Panc1 (cell line): Measurements from ENCODE around the gene MFAP5.

Experiments
- POLR2AphosphoS5 ChIP-seq: IDR thresholded peaks from 2 replicates; pipeline ENCODE4 v1.6.1; 2012; ENCODE audit warnings: mild to moderate bottlenecking, low read depth, low read length, moderate library complexity
- SIN3A ChIP-seq: IDR thresholded peaks from 2 replicates; pipeline ENCODE4 v1.6.1; 2012; ENCODE audit warnings: low read depth, mild to moderate bottlenecking, low read length, moderate library complexity, borderline replicate concordance; ENCODE audit not compliant: insufficient read depth
- TF ChIP-seq, protein P1 (sequence below): fragments of 450-650 bp; IDR thresholded peaks from 2 replicates; pipeline ENCODE4 v1.5.1; 2017; ENCODE audit warnings: mild to moderate bottlenecking
- TF ChIP-seq, protein P2 (sequence below), 2 experiments: IDR thresholded peaks; 2 replicates each; pipeline ENCODE4 v1.6.1; 2011 to 2012; ENCODE audit warnings: low read depth in 2 of 2, control low read depth in 1 of 2, low read length in 1 of 2, mild to moderate bottlenecking in 1 of 2, moderate library complexity in 1 of 2; ENCODE audit not compliant: insufficient read depth in 1 of 2

DNA sequence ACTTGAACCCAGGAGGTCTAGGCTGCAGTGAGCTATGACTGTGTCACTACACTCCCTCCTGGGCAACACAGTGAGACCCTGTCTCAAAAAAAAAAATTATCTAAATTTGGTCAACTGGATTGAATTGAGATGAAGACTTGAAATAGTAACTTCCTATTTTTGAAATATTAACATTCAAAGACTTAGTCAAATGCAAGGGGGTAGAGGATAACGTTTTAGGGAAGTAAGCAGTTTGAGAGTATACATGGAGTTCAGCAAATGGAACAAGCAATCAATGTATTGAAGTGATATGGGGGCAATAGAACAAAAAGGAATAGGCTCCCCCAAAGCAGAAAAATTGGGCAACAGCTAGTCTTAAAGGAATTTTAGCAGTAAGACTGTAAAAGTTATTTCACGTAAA, 4.6 kb upstream of the MFAP5 start:
- TF ChIP-seq, protein P1, sequence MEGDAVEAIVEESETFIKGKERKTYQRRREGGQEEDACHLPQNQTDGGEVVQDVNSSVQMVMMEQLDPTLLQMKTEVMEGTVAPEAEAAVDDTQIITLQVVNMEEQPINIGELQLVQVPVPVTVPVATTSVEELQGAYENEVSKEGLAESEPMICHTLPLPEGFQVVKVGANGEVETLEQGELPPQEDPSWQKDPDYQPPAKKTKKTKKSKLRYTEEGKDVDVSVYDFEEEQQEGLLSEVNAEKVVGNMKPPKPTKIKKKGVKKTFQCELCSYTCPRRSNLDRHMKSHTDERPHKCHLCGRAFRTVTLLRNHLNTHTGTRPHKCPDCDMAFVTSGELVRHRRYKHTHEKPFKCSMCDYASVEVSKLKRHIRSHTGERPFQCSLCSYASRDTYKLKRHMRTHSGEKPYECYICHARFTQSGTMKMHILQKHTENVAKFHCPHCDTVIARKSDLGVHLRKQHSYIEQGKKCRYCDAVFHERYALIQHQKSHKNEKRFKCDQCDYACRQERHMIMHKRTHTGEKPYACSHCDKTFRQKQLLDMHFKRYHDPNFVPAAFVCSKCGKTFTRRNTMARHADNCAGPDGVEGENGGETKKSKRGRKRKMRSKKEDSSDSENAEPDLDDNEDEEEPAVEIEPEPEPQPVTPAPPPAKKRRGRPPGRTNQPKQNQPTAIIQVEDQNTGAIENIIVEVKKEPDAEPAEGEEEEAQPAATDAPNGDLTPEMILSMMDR = no peak
- TF ChIP-seq, protein P2, sequence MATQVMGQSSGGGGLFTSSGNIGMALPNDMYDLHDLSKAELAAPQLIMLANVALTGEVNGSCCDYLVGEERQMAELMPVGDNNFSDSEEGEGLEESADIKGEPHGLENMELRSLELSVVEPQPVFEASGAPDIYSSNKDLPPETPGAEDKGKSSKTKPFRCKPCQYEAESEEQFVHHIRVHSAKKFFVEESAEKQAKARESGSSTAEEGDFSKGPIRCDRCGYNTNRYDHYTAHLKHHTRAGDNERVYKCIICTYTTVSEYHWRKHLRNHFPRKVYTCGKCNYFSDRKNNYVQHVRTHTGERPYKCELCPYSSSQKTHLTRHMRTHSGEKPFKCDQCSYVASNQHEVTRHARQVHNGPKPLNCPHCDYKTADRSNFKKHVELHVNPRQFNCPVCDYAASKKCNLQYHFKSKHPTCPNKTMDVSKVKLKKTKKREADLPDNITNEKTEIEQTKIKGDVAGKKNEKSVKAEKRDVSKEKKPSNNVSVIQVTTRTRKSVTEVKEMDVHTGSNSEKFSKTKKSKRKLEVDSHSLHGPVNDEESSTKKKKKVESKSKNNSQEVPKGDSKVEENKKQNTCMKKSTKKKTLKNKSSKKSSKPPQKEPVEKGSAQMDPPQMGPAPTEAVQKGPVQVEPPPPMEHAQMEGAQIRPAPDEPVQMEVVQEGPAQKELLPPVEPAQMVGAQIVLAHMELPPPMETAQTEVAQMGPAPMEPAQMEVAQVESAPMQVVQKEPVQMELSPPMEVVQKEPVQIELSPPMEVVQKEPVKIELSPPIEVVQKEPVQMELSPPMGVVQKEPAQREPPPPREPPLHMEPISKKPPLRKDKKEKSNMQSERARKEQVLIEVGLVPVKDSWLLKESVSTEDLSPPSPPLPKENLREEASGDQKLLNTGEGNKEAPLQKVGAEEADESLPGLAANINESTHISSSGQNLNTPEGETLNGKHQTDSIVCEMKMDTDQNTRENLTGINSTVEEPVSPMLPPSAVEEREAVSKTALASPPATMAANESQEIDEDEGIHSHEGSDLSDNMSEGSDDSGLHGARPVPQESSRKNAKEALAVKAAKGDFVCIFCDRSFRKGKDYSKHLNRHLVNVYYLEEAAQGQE (IDR thresholded peaks at IDR 0.05; ENCODE audit: insufficient read depth in 1 of 2, low read depth in 2 of 2, low read length in 1 of 2) = no peak
- no peak for TF ChIP-seq POLR2AphosphoS5
- no peak for TF ChIP-seq SIN3A
